K562 (cell line): Measurements from ENCODE around the gene NPAS2. TPM values are rescaled to one million over a fixed set of nuclear protein-coding genes. Genes with fewer than 3 reads are reported as not detected.

ENCODE experiments used
- CBX5 ChIP-seq: IDR thresholded peaks from 2 replicates; pipeline ENCODE4 v1.6.1; 2014; ENCODE audit warnings: low read depth, borderline replicate concordance
- CC2D1A ChIP-seq: fragments of 450-650 bp; IDR thresholded peaks from 2 replicates; pipeline ENCODE4 v1.6.1; 2017; ENCODE audit warnings: mild to moderate bottlenecking
- CCNT2 ChIP-seq: IDR thresholded peaks from 2 replicates; pipeline ENCODE4 v1.6.1; 2011; ENCODE audit warnings: borderline replicate concordance, low read depth, mild to moderate bottlenecking, moderate library complexity, mixed read lengths, low read length; ENCODE audit not compliant: insufficient read length; ENCODE audit errors: extremely low read depth
- E2F8 ChIP-seq: fragments of 450-650 bp; IDR thresholded peaks from 2 replicates; pipeline ENCODE4 v1.7.1; 2018; ENCODE audit warnings: mild to moderate bottlenecking, low read depth; ENCODE audit not compliant: partially characterized antibody
- ERF ChIP-seq: fragments of 450-650 bp; formaldehyde crosslinking; IDR thresholded peaks from 2 replicates; pipeline ENCODE4 v1.4.0; 2020; ENCODE audit warnings: mild to moderate bottlenecking, mixed read lengths
- HMG20A ChIP-seq: fragments of 450-650 bp; formaldehyde crosslinking; conservative IDR thresholded peaks from 2 replicates; pipeline ENCODE4 v1.4.0; 2020; ENCODE audit warnings: mild to moderate bottlenecking, mixed read lengths
- IRF2 ChIP-seq: sonication (generic); formaldehyde crosslinking; IDR thresholded peaks from 2 replicates; pipeline ENCODE4 v1.8.1; 2022; ENCODE audit warnings: mild to moderate bottlenecking, missing genetic modification reagents
- MTF1 ChIP-seq: fragments of 250-450 bp; sonication (Bioruptor Pico); IDR thresholded peaks from 2 replicates; pipeline ENCODE4 v1.9.0; 2021; ENCODE audit warnings: moderate library complexity, mild to moderate bottlenecking, inconsistent platforms, borderline replicate concordance
- NFE2L1 ChIP-seq: fragments of 450-650 bp; IDR thresholded peaks from 2 replicates; pipeline ENCODE4 v1.6.1; 2016; ENCODE audit warnings: missing genetic modification characterization, low read depth, mild to moderate bottlenecking, missing compliant biosample characterization, moderate library complexity, borderline replicate concordance
- NONO ChIP-seq, 2 experiments: fragments of 200-400 bp in 1 of 2; fragments of 450-650 bp in 1 of 2; formaldehyde crosslinking in 1 of 2; IDR thresholded peaks; 2 replicates each; pipeline ENCODE4 v1.6.1; 2017; ENCODE audit warnings: low read depth in 2 of 2, mild to moderate bottlenecking in 2 of 2, moderate library complexity in 2 of 2, low read length in 1 of 2
- NR4A1 ChIP-seq, 2 experiments: fragments of 250-450 bp in 1 of 2; fragments of 450-650 bp in 1 of 2; sonication (Bioruptor Pico) in 1 of 2; IDR thresholded peaks; 2 replicates each; pipeline versions ENCODE4 v1.4.0 to v1.6.1; 2016 to 2020; ENCODE audit warnings: mild to moderate bottlenecking in 2 of 2, missing compliant biosample characterization in 1 of 2, missing genetic modification characterization in 1 of 2, moderate library complexity in 1 of 2
- PHF21A ChIP-seq: fragments of 450-650 bp; IDR thresholded peaks from 2 replicates; pipeline ENCODE4 v1.6.1; 2017; ENCODE audit warnings: low read depth, borderline replicate concordance
- SMARCA5 ChIP-seq: fragments of 450-650 bp; IDR thresholded peaks from 2 replicates; pipeline ENCODE4 v1.6.1; 2016
- TAF7 ChIP-seq: fragments of 450-650 bp; IDR thresholded peaks from 2 replicates; pipeline ENCODE4 v1.6.1; 2016; ENCODE audit warnings: missing genetic modification characterization, missing compliant biosample characterization
- ZNF408 ChIP-seq: fragments of 250-450 bp; sonication (Bioruptor Pico); IDR thresholded peaks from 2 replicates; pipeline ENCODE4 v1.4.0; 2020; ENCODE audit warnings: low read depth, mild to moderate bottlenecking, moderate library complexity
- ZNF717 ChIP-seq: fragments of 250-450 bp; sonication (Bioruptor Pico); IDR thresholded peaks from 2 replicates; pipeline ENCODE4 v1.5.0; 2021
- polyA plus RNA-seq, 8 experiments: library from polyadenylated mRNA; depleted of rRNA in 4 of 8; stranded (reverse) in 5 of 8; unstranded in 3 of 8; fragments of >200 nt; fragmentation: Nextera tagmentation in 2 of 8; fragmentation: Illumina TruSeq in 1 of 8; extraction: Ambion mirVana in 2 of 8; extraction: Trizol in 1 of 8; gene quantifications; 2 replicates each; pipeline versions ENCODE4 v1.2.1 to v1.2.3, GENCODE V29; 2011 to 2014; ENCODE audit warnings: inconsistent platforms in 1 of 8, missing spikeins in 1 of 8
- total RNA-seq, 7 experiments: library from RNA; depleted of rRNA in 6 of 7; stranded (reverse); fragments of >200 nt in 6 of 7; fragmentation: Illumina TruSeq in 2 of 7; extraction: Trizol in 2 of 7; gene quantifications; 2 replicates each; pipeline versions ENCODE4 v1.2.1 to v1.2.3, GENCODE V29; 2011 to 2021; ENCODE audit warnings: low replicate concordance in 1 of 7
- TF ChIP-seq, protein P1 (sequence below), 3 experiments: fragments of 200-800 bp in 1 of 3; fragments of 250-450 bp in 1 of 3; fragments of 450-650 bp in 1 of 3; sonication (Bioruptor Pico) in 1 of 3; sonication (Bioruptor generic) in 1 of 3; formaldehyde crosslinking in 1 of 3; IDR thresholded peaks; 2 replicates each; pipeline versions ENCODE4 v1.6.1 to v1.8.0; 2016 to 2022; ENCODE audit warnings: mild to moderate bottlenecking in 2 of 3, missing genetic modification characterization in 2 of 3, missing compliant biosample characterization in 1 of 3, moderate library complexity in 1 of 3
- TF ChIP-seq, protein P2 (sequence below), 2 experiments: fragments of 450-650 bp; IDR thresholded peaks; 2 replicates each; pipeline ENCODE4 v1.6.1; 2016

The NPAS2 gene
- total and polyA plus RNA-seq, 9 of the 15 experiments (the other 6 are each of a cell fraction or from before 2014, with no cell fraction given): 0.06 to 0.29 (median 0.07) TPM; not detected in 5

- TF ChIP-seq, protein P1, sequence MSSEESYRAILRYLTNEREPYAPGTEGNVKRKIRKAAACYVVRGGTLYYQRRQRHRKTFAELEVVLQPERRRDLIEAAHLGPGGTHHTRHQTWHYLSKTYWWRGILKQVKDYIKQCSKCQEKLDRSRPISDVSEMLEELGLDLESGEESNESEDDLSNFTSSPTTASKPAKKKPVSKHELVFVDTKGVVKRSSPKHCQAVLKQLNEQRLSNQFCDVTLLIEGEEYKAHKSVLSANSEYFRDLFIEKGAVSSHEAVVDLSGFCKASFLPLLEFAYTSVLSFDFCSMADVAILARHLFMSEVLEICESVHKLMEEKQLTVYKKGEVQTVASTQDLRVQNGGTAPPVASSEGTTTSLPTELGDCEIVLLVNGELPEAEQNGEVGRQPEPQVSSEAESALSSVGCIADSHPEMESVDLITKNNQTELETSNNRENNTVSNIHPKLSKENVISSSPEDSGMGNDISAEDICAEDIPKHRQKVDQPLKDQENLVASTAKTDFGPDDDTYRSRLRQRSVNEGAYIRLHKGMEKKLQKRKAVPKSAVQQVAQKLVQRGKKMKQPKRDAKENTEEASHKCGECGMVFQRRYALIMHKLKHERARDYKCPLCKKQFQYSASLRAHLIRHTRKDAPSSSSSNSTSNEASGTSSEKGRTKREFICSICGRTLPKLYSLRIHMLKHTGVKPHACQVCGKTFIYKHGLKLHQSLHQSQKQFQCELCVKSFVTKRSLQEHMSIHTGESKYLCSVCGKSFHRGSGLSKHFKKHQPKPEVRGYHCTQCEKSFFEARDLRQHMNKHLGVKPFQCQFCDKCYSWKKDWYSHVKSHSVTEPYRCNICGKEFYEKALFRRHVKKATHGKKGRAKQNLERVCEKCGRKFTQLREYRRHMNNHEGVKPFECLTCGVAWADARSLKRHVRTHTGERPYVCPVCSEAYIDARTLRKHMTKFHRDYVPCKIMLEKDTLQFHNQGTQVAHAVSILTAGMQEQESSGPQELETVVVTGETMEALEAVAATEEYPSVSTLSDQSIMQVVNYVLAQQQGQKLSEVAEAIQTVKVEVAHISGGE (CRISPR knock-in tag; IDR thresholded peaks at IDR 0.05): peak in 1 of 3 experiments; percentile 90; a peak in 2 of 6 replicates
- no peak; the same call in 1 of the 2 replicates for TF ChIP-seq CC2D1A
- TF ChIP-seq ZNF408 (CRISPR knock-in tag): no peak
- TF ChIP-seq NFE2L1: no peak
- peak; percentile 68 for TF ChIP-seq E2F8
- peak; percentile 42; the same call in 1 of the 2 replicates for TF ChIP-seq MTF1 (CRISPR knock-in tag)
- TF ChIP-seq CBX5: peak; percentile 13; the same call in 1 of the 2 replicates
- peak; percentile 99 for TF ChIP-seq IRF2 (CRISPR knock-in tag)
- TF ChIP-seq ERF (CRISPR knock-in tag): no peak
- TF ChIP-seq CCNT2: peak; percentile 24
- TF ChIP-seq NONO (IDR thresholded peaks at IDR 0.05; ENCODE audit: low read depth in 2 of 2, low read length in 1 of 2): 0 out of 4 replicates have a peak, but pooled peaks of 1 of the 2 experiments have one; percentile 40
- TF ChIP-seq HMG20A (CRISPR knock-in tag): no peak
- TF ChIP-seq, protein P2, sequence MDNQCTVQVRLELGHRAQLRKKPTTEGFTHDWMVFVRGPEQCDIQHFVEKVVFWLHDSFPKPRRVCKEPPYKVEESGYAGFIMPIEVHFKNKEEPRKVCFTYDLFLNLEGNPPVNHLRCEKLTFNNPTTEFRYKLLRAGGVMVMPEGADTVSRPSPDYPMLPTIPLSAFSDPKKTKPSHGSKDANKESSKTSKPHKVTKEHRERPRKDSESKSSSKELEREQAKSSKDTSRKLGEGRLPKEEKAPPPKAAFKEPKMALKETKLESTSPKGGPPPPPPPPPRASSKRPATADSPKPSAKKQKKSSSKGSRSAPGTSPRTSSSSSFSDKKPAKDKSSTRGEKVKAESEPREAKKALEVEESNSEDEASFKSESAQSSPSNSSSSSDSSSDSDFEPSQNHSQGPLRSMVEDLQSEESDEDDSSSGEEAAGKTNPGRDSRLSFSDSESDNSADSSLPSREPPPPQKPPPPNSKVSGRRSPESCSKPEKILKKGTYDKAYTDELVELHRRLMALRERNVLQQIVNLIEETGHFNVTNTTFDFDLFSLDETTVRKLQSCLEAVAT (IDR thresholded peaks at IDR 0.05): 0 out of 4 replicates have a peak, but pooled peaks of 1 of the 2 experiments have one; percentile 10
- no peak for TF ChIP-seq PHF21A
- no peak for TF ChIP-seq ZNF717 (CRISPR knock-in tag)
- peak; percentile 92; the same call in 1 of the 2 replicates for TF ChIP-seq NR4A1 (CRISPR knock-in tag; IDR thresholded peaks at IDR 0.05)
- peak; percentile 88 for TF ChIP-seq NR4A1 (tag; IDR thresholded peaks at IDR 0.05)
- TF ChIP-seq SMARCA5: no peak; the same call in 1 of the 2 replicates
- peak; percentile 100 for TF ChIP-seq TAF7 (tag)
Measured at GRCh38 chr2:101001691-101002561, 182.0 kb downstream of the NPAS2 start, which contains the start of gene RPL31 (continued).
